GM12878 (cell line): ENCODE data around the gene GK2.

ENCODE experiments used
- CTCF ChIP-seq, 3 experiments: IDR thresholded peaks in 2 of 3; conservative IDR thresholded peaks in 1 of 3; 2 replicates each; pipeline ENCODE4 v1.5.1; 2011; ENCODE audit warnings: low read depth in 3 of 3, low read length in 3 of 3, mild to moderate bottlenecking in 3 of 3, control low read depth in 2 of 3, moderate library complexity in 2 of 3, inconsistent platforms in 1 of 3, mixed read lengths in 1 of 3; ENCODE audit not compliant: control insufficient read depth in 2 of 3, insufficient read depth in 1 of 3; ENCODE audit errors: extremely low read depth in 1 of 3
- E2F8 ChIP-seq: fragments of 450-650 bp; IDR thresholded peaks from 2 replicates; pipeline ENCODE4 v1.6.1; 2018; ENCODE audit warnings: mild to moderate bottlenecking, low read depth, moderate library complexity; ENCODE audit not compliant: partially characterized antibody
- ELK1 ChIP-seq: IDR thresholded peaks from 2 replicates; pipeline ENCODE4 v1.6.1; 2012; ENCODE audit warnings: low read depth, low read length, improper control_type of control experiment
- MEF2A ChIP-seq: IDR thresholded peaks from 2 replicates; pipeline ENCODE4 v1.6.1; 2011; ENCODE audit warnings: low read depth, mild to moderate bottlenecking, low read length, moderate library complexity; ENCODE audit not compliant: insufficient read depth
- SP1 ChIP-seq: IDR thresholded peaks from one replicate; pipeline ENCODE4 v1.6.1; 2011; ENCODE audit warnings: low read depth, low read length
- SUZ12 ChIP-seq: fragments of 200-600 bp; sonication (generic); IDR thresholded peaks from one replicate; pipeline ENCODE4 v1.6.1; 2018; ENCODE audit warnings: antibody characterized with exemption, mild to moderate bottlenecking; ENCODE audit not compliant: unreplicated experiment
- ZBTB33 ChIP-seq: fragments of 450-650 bp; IDR thresholded peaks from 2 replicates; pipeline ENCODE4 v1.6.1; 2017; ENCODE audit warnings: mild to moderate bottlenecking

GRCh38 chr4:79450053-79450452 lies 42.0 kb upstream of the GK2 start:
- no peak for TF ChIP-seq MEF2A
- no peak for TF ChIP-seq SUZ12
- TF ChIP-seq ELK1, result no peak
- TF ChIP-seq E2F8, result no peak
- TF ChIP-seq SP1, result no peak
- no peak for TF ChIP-seq CTCF (IDR thresholded peaks at IDR 0.05 in 2 of 3, conservative IDR thresholded peaks at IDR 0.05 in 1 of 3; ENCODE audit: control insufficient read depth in 2 of 3, extremely low read depth in 1 of 3, insufficient read depth in 1 of 3, low read depth in 3 of 3, low read length in 3 of 3)
- no peak for TF ChIP-seq ZBTB33
